ENCODE results near the gene ITK.
"Not testable (repeated sequence)": the region's sequence is repeated elsewhere in the genome, so short reads cannot be mapped to it uniquely, and the experiment has no call there.

ITK gene

DNA sequence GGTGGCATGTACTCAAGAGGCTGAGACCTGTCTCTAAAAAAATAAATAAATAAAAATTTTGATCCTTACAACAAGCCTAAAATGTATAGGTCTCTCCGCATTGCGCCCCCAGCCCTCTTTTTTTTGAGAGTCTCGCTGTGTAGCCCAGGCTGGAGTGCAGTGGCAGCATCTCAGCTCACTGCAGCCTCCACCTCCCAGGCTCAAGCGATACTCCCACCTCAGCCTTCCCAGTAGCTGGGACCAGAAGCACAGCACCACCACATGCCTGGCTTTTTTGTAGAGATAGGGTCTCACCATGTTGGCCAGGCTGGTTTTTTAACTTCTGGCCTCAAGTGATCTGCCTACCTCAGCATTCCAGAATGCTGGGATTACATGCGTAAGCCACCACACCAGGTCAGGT lies 12.4 kb upstream of the ITK start:
- FAIRE-seq, result no peak

DNA sequence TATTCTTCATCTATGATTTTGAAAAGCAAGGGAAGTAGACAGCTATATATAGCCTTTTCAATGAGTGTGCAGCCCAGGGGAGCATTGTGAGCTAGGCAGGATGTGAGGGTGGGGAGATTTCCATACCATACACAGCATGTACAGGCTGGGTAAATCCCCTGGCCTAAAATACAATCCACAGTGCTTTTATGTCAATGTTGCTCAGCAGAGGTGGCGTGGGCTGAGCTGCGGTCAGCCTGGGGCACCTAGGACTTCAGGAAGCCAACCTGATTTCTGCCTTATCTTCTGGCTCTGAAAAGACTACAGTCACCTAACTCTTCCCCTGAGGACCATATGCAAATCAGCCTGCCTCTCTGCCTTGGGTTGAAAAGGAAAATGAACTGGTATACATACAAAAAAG lies 8.2 kb upstream of the ITK start:
- FAIRE-seq, result no peak

- no peak for FAIRE-seq
Measured at GRCh38 chr5:157175071-157175612, 5.5 kb upstream of the ITK start.

DNA sequence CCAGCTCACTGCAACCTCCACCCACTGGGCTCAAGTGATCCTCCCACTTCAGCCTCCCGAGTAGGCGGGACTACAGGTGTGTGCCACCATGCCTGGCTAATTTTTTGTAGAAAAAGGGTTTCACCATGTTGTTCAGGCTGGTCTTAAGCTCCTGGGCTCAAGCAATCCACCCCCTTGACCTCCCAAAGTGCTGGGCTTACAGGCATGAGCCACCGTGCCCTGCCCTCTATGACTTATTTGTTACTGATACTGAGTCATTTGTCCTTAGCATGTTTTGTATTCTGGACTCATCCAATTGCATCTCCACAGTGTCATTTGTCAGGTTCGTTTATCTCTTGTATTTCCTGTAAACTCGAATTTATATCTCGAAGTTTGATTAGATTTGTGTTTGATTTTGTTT lies 2.7 kb upstream of the ITK start:
- no peak for FAIRE-seq

- no peak for FAIRE-seq
Measured at GRCh38 chr5:157178966-157179365, 1.7 kb upstream of the ITK start.

- no peak for FAIRE-seq
Measured at GRCh38 chr5:157182143-157182757, 1.6 kb downstream of the ITK start.

DNA sequence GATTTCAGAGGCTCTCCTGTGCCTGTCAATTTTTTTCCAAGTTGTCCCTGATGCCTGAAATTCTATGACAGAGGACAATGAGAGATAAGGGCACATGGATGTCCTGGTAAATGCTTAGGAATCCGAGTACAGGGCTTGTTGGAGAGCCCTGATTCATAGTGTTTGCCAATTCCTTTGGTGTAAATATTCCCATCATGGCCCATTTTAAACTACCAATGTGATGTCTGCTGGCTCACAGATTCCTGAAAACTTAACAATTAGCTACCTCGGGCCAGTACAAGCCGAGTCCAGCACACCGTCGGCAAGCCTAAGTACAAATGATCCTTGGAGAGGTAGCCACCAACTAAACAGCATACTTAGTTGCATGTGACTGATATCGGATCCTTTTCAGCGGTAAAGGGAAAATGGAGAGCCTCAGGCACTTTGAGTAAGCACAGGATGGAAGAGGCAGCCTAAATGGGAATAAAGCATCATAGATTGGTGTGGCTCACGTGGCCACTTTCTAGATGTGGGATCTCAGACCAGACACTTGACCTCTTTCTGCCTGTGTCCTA lies 3.6 kb downstream of the ITK start:
- no peak for FAIRE-seq

GRCh38 chr5:157185122-157185521 lies 4.5 kb downstream of the ITK start:
- FAIRE-seq, result not testable (repeated sequence)

DNA sequence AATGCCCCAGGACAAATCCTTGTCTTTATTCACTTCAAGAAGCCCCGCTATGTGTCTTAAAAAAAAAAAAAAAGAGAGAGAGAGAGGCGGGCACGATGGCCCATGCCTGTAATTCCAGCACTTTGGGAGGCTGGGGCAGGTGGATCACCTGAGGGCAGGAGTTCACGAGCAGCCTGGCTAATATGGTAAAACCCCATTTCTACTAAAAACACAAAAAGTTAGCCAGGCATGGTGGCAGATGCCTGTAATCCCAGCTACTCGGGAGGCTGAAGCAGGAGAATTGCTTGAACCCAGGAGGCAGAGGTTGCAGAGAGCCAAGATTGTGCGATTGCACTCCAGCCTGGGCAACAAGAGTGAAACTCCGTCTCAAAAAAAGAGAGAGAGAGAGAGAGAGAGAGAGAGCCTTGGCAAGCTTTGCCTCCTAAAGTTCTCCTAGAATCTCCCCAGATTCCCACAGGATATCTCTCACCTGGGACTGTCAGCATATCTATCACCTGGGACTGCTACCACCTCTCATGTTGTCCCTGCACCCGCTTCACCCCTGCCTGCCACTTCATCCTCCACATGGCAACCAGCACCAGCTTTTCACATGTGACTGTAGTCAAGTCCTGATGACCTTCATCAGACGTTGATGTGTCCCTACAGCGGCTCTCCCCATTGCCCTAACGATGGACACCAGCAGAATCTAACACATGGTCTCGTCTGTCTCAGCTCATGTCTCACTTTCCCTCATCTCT lies 5.8 kb downstream of the ITK start:
- FAIRE-seq, result no peak

DNA sequence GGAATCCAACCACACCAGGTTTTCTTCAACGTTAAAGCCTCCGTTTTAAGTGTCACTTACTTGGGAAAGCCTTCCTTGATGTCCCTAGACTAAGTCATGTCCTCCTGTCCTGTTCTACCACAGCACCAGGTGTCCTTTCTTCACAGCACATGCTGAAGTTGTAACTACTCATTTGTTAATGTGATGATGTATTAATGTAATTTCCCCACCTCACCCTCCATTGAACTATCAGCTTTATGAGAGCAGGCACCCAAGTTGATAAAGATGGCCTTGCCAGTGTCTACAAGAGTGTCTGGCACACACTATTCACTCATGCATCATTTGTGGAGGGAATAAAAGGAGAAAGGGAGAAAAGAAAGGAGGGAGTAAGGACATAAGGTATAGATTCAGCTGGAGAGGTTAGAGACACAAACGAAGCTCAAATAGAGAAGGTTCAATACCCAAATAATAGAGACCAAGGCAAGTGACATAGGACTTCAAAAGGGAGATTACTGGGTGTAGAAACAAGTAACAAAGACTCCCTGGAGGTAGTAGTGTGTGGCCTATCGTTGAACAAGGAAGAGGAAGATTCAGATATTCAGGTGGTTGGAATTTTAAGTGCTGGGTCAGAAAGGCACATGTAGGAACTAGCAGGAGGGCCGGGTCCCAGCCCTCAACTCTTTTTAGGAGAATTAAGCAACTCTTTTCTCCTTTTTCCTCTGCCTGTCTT lies 6.6 kb downstream of the ITK start:
- no peak for FAIRE-seq

DNA sequence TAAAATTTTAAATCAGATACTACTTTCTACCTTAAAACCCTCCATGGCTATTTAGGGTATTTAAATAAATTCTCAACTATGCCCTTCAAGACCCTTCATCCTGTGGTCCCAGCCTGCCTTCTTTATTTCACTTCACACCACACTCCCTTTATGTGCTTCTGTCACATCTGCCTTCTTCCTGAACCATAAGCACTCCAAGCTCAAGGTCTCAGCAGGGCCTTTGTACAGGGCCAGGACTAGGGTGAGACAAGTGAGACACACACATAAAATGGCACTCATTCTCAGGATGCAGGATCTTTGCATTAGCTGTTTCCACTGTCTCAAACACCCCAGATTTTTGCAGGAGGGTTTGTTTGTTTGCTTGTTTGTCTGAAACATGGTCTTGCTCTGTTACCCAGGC lies 7.6 kb downstream of the ITK start:
- FAIRE-seq, result no peak

DNA sequence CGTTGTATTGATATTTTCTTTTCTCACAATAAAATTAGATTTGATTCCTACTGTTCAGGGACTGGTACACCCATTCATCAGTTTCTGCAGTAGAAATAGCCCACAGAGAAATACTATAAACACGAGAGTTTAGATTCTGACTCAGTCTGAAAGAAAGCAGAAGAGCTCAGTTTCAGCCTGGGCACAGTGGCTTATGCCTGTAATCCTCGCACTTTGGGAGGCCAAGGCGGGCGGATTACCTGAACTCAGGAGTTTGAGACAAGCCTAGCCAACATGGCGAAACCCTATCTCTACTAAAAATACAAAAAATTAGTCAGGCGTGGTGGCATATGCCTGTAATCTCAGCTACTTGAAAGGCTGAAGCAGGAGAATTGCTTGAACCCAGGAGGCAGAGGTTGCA lies 8.6 kb downstream of the ITK start:
- FAIRE-seq, result no peak

GRCh38 chr5:157193699-157194424 lies 13.2 kb downstream of the ITK start:
- FAIRE-seq, result no peak

- no peak for FAIRE-seq
Measured at GRCh38 chr5:157196045-157196444, 15.4 kb downstream of the ITK start.

DNA sequence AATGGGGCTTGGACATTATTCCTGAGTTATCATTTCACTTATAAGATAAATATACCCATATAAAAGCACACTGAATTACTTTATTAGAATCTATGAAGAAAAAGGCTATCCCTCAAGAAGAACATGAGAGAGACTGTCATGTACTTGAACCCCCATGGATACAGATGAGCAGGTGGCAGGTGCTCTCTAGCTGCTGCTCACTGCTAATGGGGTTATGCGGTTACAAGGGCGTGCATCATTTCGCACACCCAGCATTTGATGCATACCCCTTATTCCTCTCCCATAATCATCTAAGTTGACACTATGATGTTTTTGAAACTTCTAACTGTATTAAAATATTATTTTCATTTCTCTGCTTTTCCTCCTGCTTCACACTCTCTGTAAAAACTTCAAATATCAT lies 16.4 kb downstream of the ITK start:
- FAIRE-seq, result no peak

DNA sequence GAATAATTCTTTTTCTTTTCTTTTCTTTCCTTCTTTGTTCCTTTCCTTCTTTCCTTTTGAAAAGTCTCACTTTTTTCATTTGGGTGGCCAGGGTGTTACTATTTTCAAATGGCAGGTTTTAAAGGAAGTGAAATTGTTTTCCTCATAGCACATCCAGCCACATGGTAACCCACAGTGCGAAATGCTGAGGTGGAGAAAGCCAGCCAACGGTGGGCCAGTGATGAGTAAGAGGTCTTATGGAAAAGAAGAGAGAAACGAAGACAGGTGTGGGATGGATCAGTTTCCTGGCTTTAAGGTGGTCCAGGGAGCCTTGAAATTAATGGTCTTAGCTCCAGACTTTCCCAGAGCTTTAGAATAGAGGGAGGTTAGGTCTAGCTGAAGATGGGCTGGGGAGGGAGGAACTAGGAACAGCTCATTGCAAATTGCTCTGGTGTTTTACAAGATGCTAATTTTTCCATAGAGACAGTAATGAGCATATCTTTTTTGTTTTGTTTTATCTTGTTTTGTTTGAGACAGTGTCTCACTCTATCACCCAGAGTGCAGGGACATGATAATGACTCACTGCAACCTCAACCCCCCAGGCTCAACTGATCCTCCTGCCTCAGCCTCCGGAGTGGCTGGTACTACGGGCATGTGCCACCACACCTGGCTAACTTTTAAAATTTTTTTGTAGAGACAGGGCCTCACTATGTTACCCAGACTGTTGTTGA lies 17.8 kb downstream of the ITK start:
- no peak for FAIRE-seq

- FAIRE-seq, result no peak
Measured at GRCh38 chr5:157201857-157202256, 21.2 kb downstream of the ITK start.

- FAIRE-seq, result no peak
Measured at GRCh38 chr5:157203417-157203816, 22.8 kb downstream of the ITK start.

- FAIRE-seq, result no peak
Measured at GRCh38 chr5:157204765-157205164, 24.1 kb downstream of the ITK start.

DNA sequence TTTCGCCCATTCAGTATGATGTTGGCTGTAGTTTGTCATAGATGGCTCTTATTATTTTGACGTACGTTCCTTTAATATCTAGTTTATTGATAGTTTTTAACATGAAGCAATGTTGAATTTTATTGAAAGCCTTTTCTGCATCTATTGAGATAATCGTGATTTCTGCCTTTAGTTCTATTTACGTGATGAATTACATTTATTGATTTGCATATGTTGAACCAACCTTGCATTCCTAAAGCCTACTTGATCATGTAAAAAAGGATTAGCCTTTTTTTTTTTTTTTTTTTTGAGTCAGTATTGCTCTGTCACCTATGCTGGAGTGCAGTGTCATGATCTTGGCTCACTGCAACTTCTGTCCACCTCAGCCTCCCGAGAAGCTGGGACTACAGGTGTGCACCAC lies 25.1 kb downstream of the ITK start:
- FAIRE-seq, result no peak

- not testable (repeated sequence) for FAIRE-seq
Measured at GRCh38 chr5:157210652-157211051, 30.0 kb downstream of the ITK start.

GRCh38 chr5:157212307-157212706 lies 31.7 kb downstream of the ITK start:
- FAIRE-seq, result no peak

Measured in endometrium (tissue), 2 donors.